Activated T-cell treated with anti-CD3 and anti-CD28 coated beads, Interleukin-2, amount 50 U/mL, for 24 hours (primary cell): ENCODE data around the gene TP73.

Experiments used
- DNase-seq: peaks from one replicate; pipeline ENCODE4 v3.0.0-alpha.2; 2020
- H3K27ac Mint-ChIP-seq: 2 replicates; pipeline ENCODE4 v1.8.0; 2020; ENCODE audit warnings: mild to moderate bottlenecking, mixed read lengths
- H3K27me3 Mint-ChIP-seq: 2 replicates; pipeline ENCODE4 v1.8.0; 2020; ENCODE audit warnings: mixed read lengths
- H3K36me3 Mint-ChIP-seq: 2 replicates; pipeline ENCODE4 v1.8.0; 2020; ENCODE audit warnings: low read depth, mixed read lengths
- H3K4me1 Mint-ChIP-seq: 2 replicates; pipeline ENCODE4 v1.8.0; 2020; ENCODE audit warnings: low read depth, mixed read lengths
- H3K4me3 Mint-ChIP-seq: 2 replicates; pipeline ENCODE4 v1.8.0; 2020; ENCODE audit warnings: mild to moderate bottlenecking, moderate library complexity, mixed read lengths
- H3K9me3 Mint-ChIP-seq: 2 replicates; pipeline ENCODE4 v1.8.0; 2020; ENCODE audit warnings: mixed read lengths

Gene TP73

GRCh38 chr1:3663999-3664699 lies 11.8 kb downstream of the TP73 start:
- Mint-ChIP-seq H3K9me3 (no peaks in the 10 kb centered on the region), H3K27me3 (peaks cover 26% of the 10 kb centered on the region), H3K4me3 (no peak overlapping the region)

GRCh38 chr1:3664700-3665375 lies 12.5 kb downstream of the TP73 start:
- H3K9me3 Mint-ChIP-seq = no peaks in the 10 kb centered on the region
- H3K27ac Mint-ChIP-seq = no peak overlapping the region
- peaks cover 24% of the 10 kb centered on the region for H3K27me3 Mint-ChIP-seq
- H3K4me1 Mint-ChIP-seq = peaks cover 5% of the 10 kb centered on the region
- no peaks in the 10 kb centered on the region for H3K36me3 Mint-ChIP-seq
- no peak for DNase-seq
- no peak overlapping the region for H3K4me3 Mint-ChIP-seq

More at GRCh38 chr1:3663999-3664699, 11.8 kb downstream of the TP73 start:
- Mint-ChIP-seq H3K27ac (no peak overlapping the region), H3K4me1 (peaks cover 5% of the 10 kb centered on the region), H3K36me3 (no peaks in the 10 kb centered on the region)
- DNase-seq = no peak

GRCh38 chr1:3668148-3668547 lies 15.8 kb downstream of the TP73 start:
- Mint-ChIP-seq H3K4me1 (no peaks in the 10 kb centered on the region), H3K27me3 (peaks cover 27% of the 10 kb centered on the region), H3K4me3 (no peak overlapping the region), H3K36me3 (no peaks in the 10 kb centered on the region), H3K9me3 (no peaks in the 10 kb centered on the region), H3K27ac (no peak overlapping the region)
- DNase-seq = no peak

- no peak overlapping the region for H3K27ac Mint-ChIP-seq
- H3K27me3 Mint-ChIP-seq = peaks cover 29% of the 10 kb centered on the region
- DNase-seq = no peak
- no peaks in the 10 kb centered on the region for H3K36me3 Mint-ChIP-seq
- peaks cover 3% of the 10 kb centered on the region for H3K4me1 Mint-ChIP-seq
- no peak overlapping the region for H3K4me3 Mint-ChIP-seq
- no peaks in the 10 kb centered on the region for H3K9me3 Mint-ChIP-seq
Measured at GRCh38 chr1:3668585-3669300, 16.4 kb downstream of the TP73 start.

GRCh38 chr1:3669421-3669821 lies 17.1 kb downstream of the TP73 start:
- Mint-ChIP-seq H3K27me3 (peaks cover 29% of the 10 kb centered on the region), H3K4me1 (peaks cover 3% of the 10 kb centered on the region)
- DNase-seq = no peak

GRCh38 chr1:3669971-3670431 lies 17.7 kb downstream of the TP73 start:
- Mint-ChIP-seq H3K27ac (no peak overlapping the region), H3K36me3 (no peaks in the 10 kb centered on the region), H3K4me3 (no peak overlapping the region), H3K4me1 (peaks cover 3% of the 10 kb centered on the region), H3K27me3 (peaks cover 29% of the 10 kb centered on the region), H3K9me3 (no peaks in the 10 kb centered on the region)
- DNase-seq = no peak

More at GRCh38 chr1:3669421-3669821, 17.1 kb downstream of the TP73 start:
- Mint-ChIP-seq H3K27ac (no peak overlapping the region), H3K4me3 (no peak overlapping the region), H3K9me3 (no peaks in the 10 kb centered on the region), H3K36me3 (no peaks in the 10 kb centered on the region)

GRCh38 chr1:3670823-3671265 lies 18.5 kb downstream of the TP73 start:
- DNase-seq = no peak
- Mint-ChIP-seq H3K27me3 (peaks cover 29% of the 10 kb centered on the region), H3K36me3 (no peaks in the 10 kb centered on the region), H3K4me3 (no peak overlapping the region), H3K4me1 (peaks cover 3% of the 10 kb centered on the region), H3K27ac (no peak overlapping the region), H3K9me3 (no peaks in the 10 kb centered on the region)

- Mint-ChIP-seq H3K36me3 (no peaks in the 10 kb centered on the region), H3K4me1 (peaks cover 3% of the 10 kb centered on the region), H3K4me3 (no peak overlapping the region), H3K27ac (no peak overlapping the region), H3K9me3 (no peaks in the 10 kb centered on the region), H3K27me3 (peaks cover 29% of the 10 kb centered on the region)
- no peak for DNase-seq
Measured at GRCh38 chr1:3671371-3672180, 19.3 kb downstream of the TP73 start.

- H3K27ac Mint-ChIP-seq = no peak overlapping the region
- H3K9me3 Mint-ChIP-seq = no peaks in the 10 kb centered on the region
- DNase-seq = no peak
- H3K36me3 Mint-ChIP-seq = no peaks in the 10 kb centered on the region
- no peak overlapping the region for H3K4me3 Mint-ChIP-seq
- H3K27me3 Mint-ChIP-seq = peaks cover 26% of the 10 kb centered on the region
- peaks cover 11% of the 10 kb centered on the region for H3K4me1 Mint-ChIP-seq
Measured at GRCh38 chr1:3672231-3672970, 20.1 kb downstream of the TP73 start.

GRCh38 chr1:3672971-3673361 lies 20.6 kb downstream of the TP73 start:
- DNase-seq = no peak
- H3K4me1 Mint-ChIP-seq = peaks cover 17% of the 10 kb centered on the region
- H3K36me3 Mint-ChIP-seq = no peaks in the 10 kb centered on the region
- no peak overlapping the region for H3K27ac Mint-ChIP-seq
- H3K4me3 Mint-ChIP-seq = no peak overlapping the region
- peaks cover 23% of the 10 kb centered on the region for H3K27me3 Mint-ChIP-seq
- H3K9me3 Mint-ChIP-seq = no peaks in the 10 kb centered on the region

GRCh38 chr1:3673381-3674099 lies 21.2 kb downstream of the TP73 start:
- Mint-ChIP-seq H3K9me3 (no peaks in the 10 kb centered on the region), H3K36me3 (no peaks in the 10 kb centered on the region), H3K4me3 (no peak overlapping the region), H3K27me3 (peaks cover 18% of the 10 kb centered on the region), H3K27ac (no peak overlapping the region), H3K4me1 (peaks cover 17% of the 10 kb centered on the region)
- no peak for DNase-seq

GRCh38 chr1:3674100-3675094 lies 22.1 kb downstream of the TP73 start:
- peaks cover 21% of the 10 kb centered on the region for H3K27me3 Mint-ChIP-seq
- H3K9me3 Mint-ChIP-seq = no peaks in the 10 kb centered on the region
- DNase-seq = no peak
- H3K36me3 Mint-ChIP-seq = no peaks in the 10 kb centered on the region
- H3K4me1 Mint-ChIP-seq = peaks cover 19% of the 10 kb centered on the region
- no peak overlapping the region for H3K27ac Mint-ChIP-seq
- no peak overlapping the region for H3K4me3 Mint-ChIP-seq
